ENCODE measurements around the gene MAN1A2.

- TF ChIP-seq EZH2 (IDR thresholded peaks at IDR 0.05; ENCODE audit: insufficient read depth, low read length) (no peak), CTCF (IDR thresholded peaks at IDR 0.05; ENCODE audit: insufficient read depth, low read depth, low read length) (no peak)
Measured at GRCh38 chr1:117527566-117528102, 160.4 kb downstream of the MAN1A2 start.
